GM12872 (cell line): ENCODE results near the gene UBLCP1.

ENCODE experiments used
- TF ChIP-seq, protein P1 (sequence below): IDR thresholded peaks from 3 replicates; pipeline ENCODE4 v1.5.1; 2011; ENCODE audit warnings: low read depth, mild to moderate bottlenecking, low read length, moderate library complexity; ENCODE audit not compliant: insufficient read depth

The UBLCP1 gene

GRCh38 chr5:159242656-159243055, 20.4 kb upstream of the UBLCP1 start:
- TF ChIP-seq, protein P1, sequence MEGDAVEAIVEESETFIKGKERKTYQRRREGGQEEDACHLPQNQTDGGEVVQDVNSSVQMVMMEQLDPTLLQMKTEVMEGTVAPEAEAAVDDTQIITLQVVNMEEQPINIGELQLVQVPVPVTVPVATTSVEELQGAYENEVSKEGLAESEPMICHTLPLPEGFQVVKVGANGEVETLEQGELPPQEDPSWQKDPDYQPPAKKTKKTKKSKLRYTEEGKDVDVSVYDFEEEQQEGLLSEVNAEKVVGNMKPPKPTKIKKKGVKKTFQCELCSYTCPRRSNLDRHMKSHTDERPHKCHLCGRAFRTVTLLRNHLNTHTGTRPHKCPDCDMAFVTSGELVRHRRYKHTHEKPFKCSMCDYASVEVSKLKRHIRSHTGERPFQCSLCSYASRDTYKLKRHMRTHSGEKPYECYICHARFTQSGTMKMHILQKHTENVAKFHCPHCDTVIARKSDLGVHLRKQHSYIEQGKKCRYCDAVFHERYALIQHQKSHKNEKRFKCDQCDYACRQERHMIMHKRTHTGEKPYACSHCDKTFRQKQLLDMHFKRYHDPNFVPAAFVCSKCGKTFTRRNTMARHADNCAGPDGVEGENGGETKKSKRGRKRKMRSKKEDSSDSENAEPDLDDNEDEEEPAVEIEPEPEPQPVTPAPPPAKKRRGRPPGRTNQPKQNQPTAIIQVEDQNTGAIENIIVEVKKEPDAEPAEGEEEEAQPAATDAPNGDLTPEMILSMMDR: no peak

DNA sequence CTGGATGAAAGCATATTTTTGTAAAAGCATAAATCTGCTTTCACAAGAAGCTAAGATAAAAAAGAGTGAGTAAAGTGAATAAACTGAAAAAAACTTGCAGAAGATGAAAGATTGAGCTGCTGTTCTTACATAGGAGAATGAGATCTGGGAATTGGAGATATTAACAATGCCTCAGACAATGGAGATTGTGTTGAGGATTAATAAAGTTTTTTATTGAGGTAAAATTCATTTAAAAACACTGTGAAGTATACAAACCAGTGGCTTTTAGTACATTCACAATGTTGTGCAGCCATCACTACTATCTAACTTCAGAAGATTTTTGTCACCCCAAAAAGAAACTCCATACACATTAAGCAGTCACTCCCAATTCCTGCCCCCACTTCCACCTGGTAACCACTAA, 19.7 kb upstream of the UBLCP1 start:
- TF ChIP-seq, protein P1: no peak

DNA sequence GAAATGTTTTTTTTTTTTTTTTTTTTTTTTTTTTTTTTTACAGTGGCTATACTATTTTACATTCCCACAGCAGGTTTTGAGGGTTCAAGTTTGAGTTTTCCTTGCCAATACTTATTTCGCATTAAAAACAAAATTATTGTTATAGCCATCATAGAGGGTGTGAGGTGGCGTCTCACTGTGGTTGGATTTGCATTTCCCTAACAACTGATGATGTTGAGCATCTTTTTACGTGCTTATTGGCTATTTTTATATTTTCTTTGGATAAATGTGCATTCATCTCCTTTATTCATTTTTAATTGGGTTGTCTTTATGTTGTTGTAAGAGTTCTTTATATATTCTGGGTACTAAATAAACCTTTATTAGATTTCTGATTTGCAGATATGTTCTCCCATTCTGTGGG, 18.9 kb upstream of the UBLCP1 start:
- TF ChIP-seq, protein P1: no peak

- TF ChIP-seq, protein P1: no peak
These were observed 18.2 kb upstream of the UBLCP1 start for GRCh38 chr5:159244890-159245289.

GRCh38 chr5:159249158-159249557, 13.9 kb upstream of the UBLCP1 start:
- TF ChIP-seq, protein P1: no peak

GRCh38 chr5:159252195-159252594, 10.9 kb upstream of the UBLCP1 start:
- TF ChIP-seq, protein P1: no peak

DNA sequence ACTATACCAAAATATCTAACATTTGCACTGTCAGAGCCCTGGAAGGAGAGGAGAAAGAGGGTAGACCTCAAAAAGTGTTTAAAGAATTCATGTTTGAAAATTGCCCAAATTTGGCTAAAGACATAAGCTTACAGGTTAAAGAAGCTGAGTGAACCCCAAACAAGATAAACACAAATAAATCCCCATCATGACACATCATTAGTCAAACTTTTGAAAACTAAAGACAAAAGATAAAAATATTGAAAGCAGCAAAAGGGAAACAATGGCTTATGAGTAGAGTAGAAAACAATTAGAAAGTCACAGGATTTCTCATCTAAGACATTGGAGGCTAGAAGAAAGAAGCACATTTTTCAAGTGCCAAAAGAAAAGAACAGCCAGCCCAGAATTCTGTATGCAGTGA, 6.1 kb upstream of the UBLCP1 start:
- TF ChIP-seq, protein P1: no peak
